Neural cell (in vitro differentiated cells): ENCODE measurements around the gene CYP3A4. TPM values are rescaled to one million over a fixed set of nuclear protein-coding genes. Genes with fewer than 3 reads are reported as not detected.

Experiments used
- H2AFZ ChIP-seq: fragments of 200-600, 300-800 bp; sonication (generic), shearing (Covaris generic); 2 replicates; pipeline ENCODE4 v1.6.0; 2014; ENCODE audit warnings: low read depth, mild to moderate bottlenecking, antibody characterized with exemption, low read length, moderate library complexity
- H3F3A ChIP-seq: fragments of 200-600 bp; shearing (Covaris generic); 2 replicates; pipeline ENCODE4 v1.6.1; 2016; ENCODE audit warnings: mild to moderate bottlenecking, moderate library complexity, mixed read lengths, antibody characterized with exemption, low read length; ENCODE audit not compliant: insufficient read depth, poor library complexity, severe bottlenecking
- H3K27ac ChIP-seq: fragments of 200-600, 300-800 bp; sonication (generic), shearing (Covaris generic); 2 replicates; pipeline ENCODE4 v1.5.1; 2014; ENCODE audit warnings: mild to moderate bottlenecking, low read length, moderate library complexity
- H3K27me3 ChIP-seq: fragments of 300-800, 200-600 bp; sonication (generic), shearing (Covaris generic); 2 replicates; pipeline ENCODE4 v1.6.0; 2014; ENCODE audit warnings: mild to moderate bottlenecking, low read depth, low read length, moderate library complexity; ENCODE audit not compliant: insufficient read depth
- H3K36me3 ChIP-seq: fragments of 300-800, 200-600 bp; sonication (generic), shearing (Covaris generic); 2 replicates; pipeline ENCODE4 v1.5.1; 2014; ENCODE audit warnings: mild to moderate bottlenecking, antibody characterized with exemption, low read length, moderate library complexity; ENCODE audit not compliant: insufficient read depth
- H3K4me2 ChIP-seq: fragments of 300-800, 200-600 bp; sonication (generic), shearing (Covaris generic); 2 replicates; pipeline ENCODE4 v1.6.0; 2014; ENCODE audit warnings: mild to moderate bottlenecking, low read length
- H3K4me3 ChIP-seq: fragments of 300-800, 200-600 bp; sonication (generic), shearing (Covaris generic); 2 replicates; pipeline ENCODE4 v1.5.1; 2014; ENCODE audit warnings: mild to moderate bottlenecking, low read length, moderate library complexity
- H3K79me2 ChIP-seq: fragments of 200-600 bp; shearing (Covaris generic); replicated peaks from 2 replicates; pipeline ENCODE4 v1.6.0; 2014; ENCODE audit warnings: mild to moderate bottlenecking, low read length, moderate library complexity; ENCODE audit not compliant: insufficient read depth
- H3K9ac ChIP-seq: fragments of 300-800, 200-600 bp; sonication (generic), shearing (Covaris generic); 2 replicates; pipeline ENCODE4 v1.6.1; 2016; ENCODE audit warnings: mild to moderate bottlenecking, low read length, mixed read lengths
- H3K9me2 ChIP-seq: fragments of 200-600 bp; shearing (Covaris generic); 2 replicates; pipeline ENCODE4 v1.6.1; 2016; ENCODE audit warnings: mild to moderate bottlenecking, low read length, mixed read lengths; ENCODE audit not compliant: insufficient read depth
- H3K9me3 ChIP-seq: fragments of 200-600, 300-800 bp; sonication (generic), shearing (Covaris generic); 2 replicates; pipeline ENCODE4 v1.6.1; 2016; ENCODE audit warnings: mild to moderate bottlenecking, mixed run types, low read length, moderate library complexity, mixed read lengths
- H4K20me1 ChIP-seq: fragments of 200-600 bp; shearing (Covaris generic); 2 replicates; pipeline ENCODE4 v1.6.1; 2016; ENCODE audit warnings: mild to moderate bottlenecking, mixed run types; ENCODE audit not compliant: insufficient read depth
- EP300 ChIP-seq: fragments of 450-650 bp; conservative IDR thresholded peaks from 2 replicates; pipeline ENCODE4 v1.6.1; 2014; ENCODE audit warnings: antibody characterized with exemption, mild to moderate bottlenecking, moderate library complexity; ENCODE audit not compliant: poor library complexity, severe bottlenecking
- EZH2 ChIP-seq: fragments of 200-600, 300-800 bp; shearing (Covaris generic), sonication (generic); IDR thresholded peaks from 2 replicates; pipeline ENCODE4 v1.6.1; 2014; ENCODE audit warnings: antibody characterized with exemption, low read length, borderline replicate concordance, mild to moderate bottlenecking; ENCODE audit not compliant: insufficient read depth, poor library complexity, severe bottlenecking
- MXI1 ChIP-seq: fragments of 450-650 bp; conservative IDR thresholded peaks from 2 replicates; pipeline ENCODE4 v1.6.1; 2014; ENCODE audit warnings: antibody characterized with exemption, mild to moderate bottlenecking; ENCODE audit not compliant: poor library complexity, severe bottlenecking
- POLR2AphosphoS5 ChIP-seq: IDR thresholded peaks from 2 replicates; pipeline ENCODE4 v1.6.1; 2012
- RAD21 ChIP-seq: fragments of 450-650 bp; conservative IDR thresholded peaks from 2 replicates; pipeline ENCODE4 v1.6.1; 2014; ENCODE audit warnings: antibody characterized with exemption, mild to moderate bottlenecking, moderate library complexity
- SMC3 ChIP-seq: fragments of 450-650 bp; conservative IDR thresholded peaks from 2 replicates; pipeline ENCODE4 v1.6.1; 2014; ENCODE audit warnings: antibody characterized with exemption, mild to moderate bottlenecking, moderate library complexity; ENCODE audit not compliant: poor library complexity
- TAF1 ChIP-seq: IDR thresholded peaks from 2 replicates; pipeline ENCODE4 v1.6.1; 2012; ENCODE audit warnings: low read depth
- polyA plus RNA-seq: library from polyadenylated mRNA; depleted of rRNA; stranded (reverse); fragments of >200 nt; gene quantifications from 2 replicates; pipeline ENCODE4 v1.2.3, GENCODE V29; 2014
- TF ChIP-seq, protein P1 (sequence below): fragments of 450-650 bp; IDR thresholded peaks from 2 replicates; pipeline ENCODE4 v1.5.1; 2014; ENCODE audit warnings: antibody characterized with exemption, mild to moderate bottlenecking, moderate library complexity; ENCODE audit not compliant: poor library complexity, severe bottlenecking
- TF ChIP-seq, protein P2 (sequence below): IDR thresholded peaks from 2 replicates; pipeline ENCODE4 v1.6.1; 2012; ENCODE audit warnings: borderline replicate concordance

Gene CYP3A4
- polyA plus RNA-seq, 1 donor from 2014 or later: not detected

DNA sequence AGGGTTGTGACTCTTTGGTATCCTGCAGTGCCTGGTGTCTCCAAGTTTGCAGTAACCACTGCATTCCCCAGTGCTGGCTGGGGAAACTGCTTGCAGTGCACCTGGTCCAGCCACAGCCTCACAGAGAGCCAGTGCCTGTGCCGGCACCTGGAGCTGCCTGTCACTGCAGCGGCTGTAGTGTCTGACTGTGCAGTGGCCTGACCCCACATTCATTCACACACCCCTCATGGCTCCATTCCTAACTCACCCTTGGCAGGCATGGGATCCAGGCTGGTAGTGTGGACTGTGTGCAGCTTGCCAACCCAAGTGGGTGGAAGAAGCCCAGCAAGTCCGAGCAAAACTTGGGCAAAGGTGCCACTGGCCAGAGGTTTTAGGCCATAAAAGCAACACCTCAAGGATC lies 40.1 kb upstream of the CYP3A4 start:
- Histone ChIP-seq H3K27me3 (no peaks in the 10 kb centered on the region), H3K9ac (no peak overlapping the region), H3K4me2 (no peak overlapping the region), H2AFZ (no peak overlapping the region), H3K9me3 (no peaks in the 10 kb centered on the region), H3K4me3 (no peak overlapping the region), H3F3A (no peaks in the 10 kb centered on the region), H4K20me1 (no peaks in the 10 kb centered on the region), H3K36me3 (no peaks in the 10 kb centered on the region), H3K79me2 (no peaks in the 10 kb centered on the region), H3K27ac (no peak overlapping the region), H3K9me2 (no peaks in the 10 kb centered on the region)
- TF ChIP-seq EP300: no peak
- TF ChIP-seq, protein P1, sequence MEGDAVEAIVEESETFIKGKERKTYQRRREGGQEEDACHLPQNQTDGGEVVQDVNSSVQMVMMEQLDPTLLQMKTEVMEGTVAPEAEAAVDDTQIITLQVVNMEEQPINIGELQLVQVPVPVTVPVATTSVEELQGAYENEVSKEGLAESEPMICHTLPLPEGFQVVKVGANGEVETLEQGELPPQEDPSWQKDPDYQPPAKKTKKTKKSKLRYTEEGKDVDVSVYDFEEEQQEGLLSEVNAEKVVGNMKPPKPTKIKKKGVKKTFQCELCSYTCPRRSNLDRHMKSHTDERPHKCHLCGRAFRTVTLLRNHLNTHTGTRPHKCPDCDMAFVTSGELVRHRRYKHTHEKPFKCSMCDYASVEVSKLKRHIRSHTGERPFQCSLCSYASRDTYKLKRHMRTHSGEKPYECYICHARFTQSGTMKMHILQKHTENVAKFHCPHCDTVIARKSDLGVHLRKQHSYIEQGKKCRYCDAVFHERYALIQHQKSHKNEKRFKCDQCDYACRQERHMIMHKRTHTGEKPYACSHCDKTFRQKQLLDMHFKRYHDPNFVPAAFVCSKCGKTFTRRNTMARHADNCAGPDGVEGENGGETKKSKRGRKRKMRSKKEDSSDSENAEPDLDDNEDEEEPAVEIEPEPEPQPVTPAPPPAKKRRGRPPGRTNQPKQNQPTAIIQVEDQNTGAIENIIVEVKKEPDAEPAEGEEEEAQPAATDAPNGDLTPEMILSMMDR: no peak

DNA sequence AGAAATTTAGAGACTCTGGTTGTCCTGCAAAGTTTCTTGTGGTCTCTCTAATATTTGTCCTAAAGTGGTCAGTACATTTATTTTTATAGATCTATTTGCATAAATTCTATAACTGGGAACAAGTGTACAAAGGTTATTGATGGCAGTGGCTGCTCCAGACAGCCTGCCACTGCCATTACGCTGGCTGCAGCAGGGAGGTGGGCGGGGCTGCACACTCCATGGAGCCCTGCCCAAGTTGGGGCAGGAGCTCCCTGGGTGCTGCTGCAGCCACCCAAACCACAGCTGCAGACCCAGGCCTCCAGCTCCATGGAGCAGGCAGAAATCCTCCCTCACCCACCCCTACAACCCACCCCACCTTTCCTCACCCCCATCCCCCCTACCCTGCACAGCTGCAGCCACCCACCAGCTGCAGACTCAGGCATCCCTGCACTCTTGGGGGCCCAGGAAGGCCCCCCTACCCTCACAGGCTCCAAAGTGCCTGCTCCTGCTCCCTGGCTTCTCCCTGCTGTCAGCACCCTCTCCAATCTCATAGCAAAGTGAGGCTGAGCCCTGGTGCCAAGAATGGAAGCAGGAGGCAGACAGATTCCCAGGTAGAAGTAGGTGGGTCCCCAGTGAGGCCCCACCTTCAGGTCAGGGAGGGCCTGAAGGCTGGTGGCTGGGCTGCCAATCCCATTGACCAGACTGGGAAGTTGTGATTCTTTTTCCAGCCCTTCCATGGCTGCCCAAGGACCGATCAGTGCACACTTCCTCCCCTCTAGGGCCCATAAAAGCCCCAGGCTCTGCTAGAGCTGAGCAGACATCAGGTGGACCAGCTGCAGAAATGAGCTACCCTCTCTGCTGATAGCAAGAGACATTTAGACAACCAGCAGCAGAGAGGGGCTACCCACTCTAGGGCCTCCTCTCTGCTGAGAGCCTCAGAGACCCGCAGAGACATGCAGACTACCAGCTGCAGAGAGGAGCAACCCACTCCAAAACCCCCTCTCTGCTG lies 39.0 kb upstream of the CYP3A4 start:
- H3K4me3 ChIP-seq: no peak overlapping the region
- TF ChIP-seq, protein P1: no peak
- TF ChIP-seq RAD21 (no peak), MXI1 (no peak), EP300 (no peak), TAF1 (no peak), EZH2 (no peak), POLR2AphosphoS5 (no peak), SMC3 (no peak)
- TF ChIP-seq, protein P2, sequence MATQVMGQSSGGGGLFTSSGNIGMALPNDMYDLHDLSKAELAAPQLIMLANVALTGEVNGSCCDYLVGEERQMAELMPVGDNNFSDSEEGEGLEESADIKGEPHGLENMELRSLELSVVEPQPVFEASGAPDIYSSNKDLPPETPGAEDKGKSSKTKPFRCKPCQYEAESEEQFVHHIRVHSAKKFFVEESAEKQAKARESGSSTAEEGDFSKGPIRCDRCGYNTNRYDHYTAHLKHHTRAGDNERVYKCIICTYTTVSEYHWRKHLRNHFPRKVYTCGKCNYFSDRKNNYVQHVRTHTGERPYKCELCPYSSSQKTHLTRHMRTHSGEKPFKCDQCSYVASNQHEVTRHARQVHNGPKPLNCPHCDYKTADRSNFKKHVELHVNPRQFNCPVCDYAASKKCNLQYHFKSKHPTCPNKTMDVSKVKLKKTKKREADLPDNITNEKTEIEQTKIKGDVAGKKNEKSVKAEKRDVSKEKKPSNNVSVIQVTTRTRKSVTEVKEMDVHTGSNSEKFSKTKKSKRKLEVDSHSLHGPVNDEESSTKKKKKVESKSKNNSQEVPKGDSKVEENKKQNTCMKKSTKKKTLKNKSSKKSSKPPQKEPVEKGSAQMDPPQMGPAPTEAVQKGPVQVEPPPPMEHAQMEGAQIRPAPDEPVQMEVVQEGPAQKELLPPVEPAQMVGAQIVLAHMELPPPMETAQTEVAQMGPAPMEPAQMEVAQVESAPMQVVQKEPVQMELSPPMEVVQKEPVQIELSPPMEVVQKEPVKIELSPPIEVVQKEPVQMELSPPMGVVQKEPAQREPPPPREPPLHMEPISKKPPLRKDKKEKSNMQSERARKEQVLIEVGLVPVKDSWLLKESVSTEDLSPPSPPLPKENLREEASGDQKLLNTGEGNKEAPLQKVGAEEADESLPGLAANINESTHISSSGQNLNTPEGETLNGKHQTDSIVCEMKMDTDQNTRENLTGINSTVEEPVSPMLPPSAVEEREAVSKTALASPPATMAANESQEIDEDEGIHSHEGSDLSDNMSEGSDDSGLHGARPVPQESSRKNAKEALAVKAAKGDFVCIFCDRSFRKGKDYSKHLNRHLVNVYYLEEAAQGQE: no peak
- H3K4me2 ChIP-seq: no peak overlapping the region

More for the DNA sequence above, 39.0 kb upstream of the CYP3A4 start:
- Histone ChIP-seq H3K9ac (no peak overlapping the region), H3F3A (no peaks in the 10 kb centered on the region), H2AFZ (no peak overlapping the region), H4K20me1 (no peaks in the 10 kb centered on the region), H3K79me2 (no peaks in the 10 kb centered on the region), H3K9me2 (no peaks in the 10 kb centered on the region), H3K27me3 (no peaks in the 10 kb centered on the region), H3K36me3 (no peaks in the 10 kb centered on the region), H3K9me3 (no peaks in the 10 kb centered on the region), H3K27ac (no peak overlapping the region)
